Calu3 (cell line): ENCODE measurements around the gene SLC4A9. TPM values are rescaled to one million over a fixed set of nuclear protein-coding genes. Genes with fewer than 3 reads are reported as not detected.

Experiments
- BruUV-seq: library from RNA; stranded (reverse); fragments of 400-500 nt; replicated peaks from 2 replicates; lab custom pipeline; 2021; lab: Mats Ljungman, UMichigan
- CTCF ChIA-PET: fragments of 300-600 bp; sonication (Branson Sonifier 250); formaldehyde crosslinking; loops from one replicate; lab custom pipeline; 2022; ENCODE audit warnings: antibody characterized with exemption; lab: Charles Lee
- DNase-seq: peaks from one replicate; pipeline ENCODE4 v3.0.0; 2022
- H3K27ac Mint-ChIP-seq: one replicate; pipeline ENCODE4 v1.8.0; 2022; ENCODE audit warnings: mixed read lengths; ENCODE audit not compliant: unreplicated experiment
- H3K27me3 Mint-ChIP-seq: one replicate; pipeline ENCODE4 v1.8.0; 2022; ENCODE audit warnings: mixed read lengths; ENCODE audit not compliant: unreplicated experiment
- H3K36me3 Mint-ChIP-seq: one replicate; pipeline ENCODE4 v1.8.0; 2022; ENCODE audit warnings: mild to moderate bottlenecking, moderate library complexity, mixed read lengths; ENCODE audit not compliant: insufficient read depth, unreplicated experiment
- H3K4me1 Mint-ChIP-seq: one replicate; pipeline ENCODE4 v1.8.0; 2022; ENCODE audit warnings: mild to moderate bottlenecking, low read depth, mixed read lengths; ENCODE audit not compliant: unreplicated experiment
- H3K4me3 Mint-ChIP-seq: one replicate; pipeline ENCODE4 v1.8.0; 2022; ENCODE audit warnings: mild to moderate bottlenecking, low read depth, moderate library complexity, mixed read lengths; ENCODE audit not compliant: unreplicated experiment
- H3K9me3 Mint-ChIP-seq: one replicate; pipeline ENCODE4 v1.8.0; 2022; ENCODE audit warnings: low read depth, mixed read lengths; ENCODE audit not compliant: unreplicated experiment
- CTCF ChIP-seq: fragments of 200-600 bp; IDR thresholded peaks from one replicate; pipeline ENCODE4 v1.8.0; 2022; ENCODE audit warnings: antibody characterized with exemption; ENCODE audit not compliant: unreplicated experiment
- intact Hi-C: fragments of 100-400 bp; cut with micrococcal nuclease; formaldehyde crosslinking; loops from one replicate; pipeline ENCODE4 v1.10.0; 2022; ENCODE audit not compliant: unreplicated experiment
- total RNA-seq: library from RNA; stranded (reverse); gene quantifications from 2 replicates; pipeline ENCODE4 v1.2.3, GENCODE V29; 2022

The SLC4A9 gene
- total RNA-seq, 1 experiment from 2014 or later, result not detected

- no peak for TF ChIP-seq CTCF
- no TSS peak for BruUV-seq
These were observed 30.1 kb upstream of the SLC4A9 start for GRCh38 chr5:140329739-140330481.

GRCh38 chr5:140331638-140332037 lies 28.4 kb upstream of the SLC4A9 start:
- no peak for TF ChIP-seq CTCF
- intact Hi-C loops, result no loop called here
- H3K4me1 Mint-ChIP-seq, result no peaks in the 10 kb centered on the region
- CTCF ChIA-PET, result no interaction called here
- no peaks in the 10 kb centered on the region for H3K27me3 Mint-ChIP-seq
- H3K36me3 Mint-ChIP-seq, result peaks cover 17% of the 10 kb centered on the region
- BruUV-seq, result no TSS peak
- no peak overlapping the region for H3K27ac Mint-ChIP-seq
- DNase-seq, result no peak
- no peaks in the 10 kb centered on the region for H3K9me3 Mint-ChIP-seq
- no peak overlapping the region for H3K4me3 Mint-ChIP-seq

More at GRCh38 chr5:140329739-140330481, 30.1 kb upstream of the SLC4A9 start:
- H3K4me3 Mint-ChIP-seq, result no peak overlapping the region
- intact Hi-C loops, result no loop called here
- H3K9me3 Mint-ChIP-seq, result no peaks in the 10 kb centered on the region
- no peak overlapping the region for H3K27ac Mint-ChIP-seq
- H3K36me3 Mint-ChIP-seq, result peaks cover 6% of the 10 kb centered on the region
- H3K27me3 Mint-ChIP-seq, result no peaks in the 10 kb centered on the region
- CTCF ChIA-PET, result interaction anchor here (0.6 to 1.1 kb wide), 3 partner anchors 25 to 78 kb away, joined by 3 to 5 read pairs (median 4); no protein-coding TSS in a partner anchor
- peaks cover under 1% of the 10 kb centered on the region for H3K4me1 Mint-ChIP-seq
- no peak for DNase-seq

DNA sequence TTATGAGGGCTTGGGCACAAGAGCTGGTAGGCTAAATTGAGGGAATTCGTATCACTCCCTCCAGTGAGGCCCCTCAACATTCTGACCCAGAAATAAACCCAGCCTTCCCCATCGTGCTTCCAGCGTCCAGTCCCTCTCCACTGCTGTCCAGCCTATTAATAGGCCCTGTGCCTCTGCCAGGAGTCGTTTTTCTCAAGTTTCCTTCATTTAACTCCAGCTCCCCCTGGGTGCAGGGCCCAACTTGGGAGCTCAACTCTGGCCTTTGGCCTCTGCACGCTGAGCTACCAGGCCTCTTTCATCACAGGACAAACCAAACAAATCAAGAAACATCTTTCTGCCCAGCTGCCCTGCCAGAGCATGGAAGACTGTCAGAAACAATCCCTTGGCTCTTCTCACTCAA lies 23.6 kb upstream of the SLC4A9 start:
- Mint-ChIP-seq H3K36me3 (peaks cover 30% of the 10 kb centered on the region), H3K4me3 (no peak overlapping the region), H3K27me3 (no peaks in the 10 kb centered on the region), H3K4me1 (no peaks in the 10 kb centered on the region), H3K27ac (no peak overlapping the region), H3K9me3 (no peaks in the 10 kb centered on the region)
- DNase-seq, result no peak
- BruUV-seq, result no TSS peak
- CTCF ChIA-PET, result interaction anchor here (0.7 to 1.4 kb wide), 4 partner anchors 10 to 46 kb away, joined by 3 to 5 read pairs (median 5); partner anchors contain the start of gene HBEGF
- intact Hi-C loops, result no loop called here
- TF ChIP-seq CTCF, result no peak

DNA sequence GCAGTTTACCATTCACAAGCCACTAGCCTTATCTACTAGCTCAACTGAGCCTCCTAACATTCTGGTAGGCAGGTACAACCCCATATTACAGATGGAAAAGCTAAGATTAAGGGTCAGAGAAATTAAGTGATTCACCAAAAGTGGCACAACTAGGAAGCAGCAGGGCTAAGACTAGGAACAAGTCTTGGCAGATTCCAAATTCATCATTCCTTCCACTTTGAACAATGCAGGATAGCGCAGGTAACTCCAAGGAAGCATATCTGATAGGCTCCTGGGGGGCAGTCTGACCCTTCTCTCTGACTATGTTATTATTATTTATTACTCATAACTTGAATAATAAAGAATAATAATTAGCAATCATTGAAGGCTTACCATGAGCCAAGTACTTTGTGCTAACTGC lies 22.1 kb upstream of the SLC4A9 start:
- H3K4me1 Mint-ChIP-seq, result no peaks in the 10 kb centered on the region
- DNase-seq, result no peak
- H3K27me3 Mint-ChIP-seq, result no peaks in the 10 kb centered on the region
- H3K4me3 Mint-ChIP-seq, result no peak overlapping the region
- H3K36me3 Mint-ChIP-seq, result peaks cover 42% of the 10 kb centered on the region
- H3K9me3 Mint-ChIP-seq, result no peaks in the 10 kb centered on the region
- BruUV-seq, result no TSS peak
- H3K27ac Mint-ChIP-seq, result no peak overlapping the region
- CTCF ChIA-PET, result interaction anchor here (0.7 kb wide), 1 partner anchor 9 kb away, joined by 3 read pairs; the partner anchor contains the start of gene HBEGF
- intact Hi-C loops, result no loop called here
- no peak for TF ChIP-seq CTCF
